Common myeloid progenitor, CD34-positive (primary cell): ENCODE measurements around the gene CCDC80.
"Not testable (repeated sequence)": the region's sequence is repeated elsewhere in the genome, so short reads cannot be mapped to it uniquely, and the experiment has no call there.

ENCODE experiments used
- CTCF ChIA-PET: fragments of 350-600 bp; sonication (Branson Sonifier 250); formaldehyde crosslinking; loops from one replicate; lab custom pipeline; 2021; ENCODE audit warnings: antibody characterized with exemption; lab: Charles Lee
- POLR2A ChIA-PET: fragments of 350-600 bp; sonication (Branson Sonifier 250); formaldehyde crosslinking; loops from one replicate; lab custom pipeline; 2021; ENCODE audit warnings: antibody characterized with exemption; lab: Charles Lee
- DNase-seq, 3 donors: peaks; one replicate each; pipeline versions ENCODE4 v3.0.0 to v3.0.0-alpha.2; 2013
- H3K27ac ChIP-seq, 2 experiments: 1 replicate in 1 of 2; 2 replicates in 1 of 2; pipeline ENCODE4 v1.7.0; 2013; ENCODE audit warnings: inconsistent platforms in 2 of 2, low read length in 2 of 2, mild to moderate bottlenecking in 2 of 2, low read depth in 1 of 2, moderate library complexity in 1 of 2; ENCODE audit not compliant: severe bottlenecking in 2 of 2, insufficient read depth in 1 of 2, poor library complexity in 1 of 2
- H3K27me3 ChIP-seq, 5 experiments: replicated peaks in 2 of 5; 1 replicate in 3 of 5; 2 replicates in 2 of 5; pipeline versions ENCODE4 v1.6.1 to v1.7.0; 2013; ENCODE audit warnings: low read length in 4 of 5, mild to moderate bottlenecking in 2 of 5, moderate library complexity in 2 of 5, inconsistent platforms in 1 of 5; ENCODE audit not compliant: insufficient read depth in 5 of 5, control insufficient read depth in 4 of 5
- H3K36me3 ChIP-seq, 4 experiments: 1 replicate in 2 of 4; 2 replicates in 2 of 4; pipeline versions ENCODE4 v1.6.1 to v1.7.0; 2013; ENCODE audit warnings: low read length in 3 of 4, control low read depth in 1 of 4, mild to moderate bottlenecking in 1 of 4; ENCODE audit not compliant: control insufficient read depth in 4 of 4, insufficient read depth in 4 of 4
- H3K4me1 ChIP-seq, 4 experiments: 1 replicate in 3 of 4; 2 replicates in 1 of 4; pipeline versions ENCODE4 v1.6.1 to v1.7.1; 2013; ENCODE audit warnings: low read length in 3 of 4, mild to moderate bottlenecking in 3 of 4, control low read depth in 1 of 4, inconsistent platforms in 1 of 4, moderate library complexity in 1 of 4; ENCODE audit not compliant: control insufficient read depth in 4 of 4, insufficient read depth in 4 of 4; ENCODE audit errors: control extremely low read depth in 1 of 4
- H3K4me3 ChIP-seq, 7 experiments: 1 replicate in 4 of 7; 2 replicates in 3 of 7; pipeline versions ENCODE4 v1.5.1 to v1.7.0; 2013; ENCODE audit warnings: mild to moderate bottlenecking in 7 of 7, low read length in 6 of 7, moderate library complexity in 6 of 7, inconsistent platforms in 2 of 7, low read depth in 2 of 7, control low read depth in 1 of 7; ENCODE audit not compliant: insufficient read depth in 4 of 7, control insufficient read depth in 1 of 7; ENCODE audit errors: extremely low read depth in 1 of 7
- H3K9me3 ChIP-seq, 5 experiments: 1 replicate in 4 of 5; 2 replicates in 1 of 5; pipeline versions ENCODE4 v1.6.1 to v1.7.1; 2013; ENCODE audit warnings: low read length in 4 of 5, mild to moderate bottlenecking in 2 of 5, inconsistent platforms in 1 of 5, low read depth in 1 of 5, moderate library complexity in 1 of 5; ENCODE audit not compliant: control insufficient read depth in 4 of 5, insufficient read depth in 2 of 5; ENCODE audit errors: control extremely low read depth in 1 of 5
- WGBS: methylation state at CpG from one replicate; pipeline ENCODE4 v1.1.5; 2013; ENCODE audit not compliant: insufficient coverage; 5-methylcytosine and 5-hydroxymethylcytosine counted together

The CCDC80 gene

DNA sequence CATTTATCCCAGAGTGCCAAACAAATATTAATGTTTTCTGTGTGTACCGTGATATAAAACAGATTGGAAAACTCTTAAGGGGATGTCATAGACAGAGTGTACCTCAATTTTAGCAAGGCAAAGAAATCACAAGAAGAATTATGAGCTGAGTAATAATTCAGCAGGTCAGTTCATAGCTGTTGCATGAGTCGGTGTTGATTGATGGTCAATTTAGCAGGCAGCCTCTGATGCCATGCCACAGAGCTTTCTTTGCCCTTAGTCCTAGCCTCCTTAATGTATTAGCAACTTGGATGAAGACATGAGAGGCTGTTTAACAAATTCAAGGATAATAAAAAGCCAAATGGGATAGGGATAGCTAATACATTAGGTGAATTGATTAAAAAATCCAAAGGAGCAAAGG lies 72.3 kb downstream of the CCDC80 start:
- peaks cover 8 to 20% (median 14%) of the 10 kb centered on the region in 4 experiments for H3K36me3 ChIP-seq
- H3K4me3 ChIP-seq, result no peak overlapping the region
- ChIA-PET POLR2A (no interaction called here), CTCF (interaction anchor here (1.0 to 3.2 kb wide), 4 partner anchors 10 to 15 kb away, joined by 4 to 10 read pairs (median 5); no protein-coding TSS in a partner anchor)
- no CpG with 5 or more reads among the region's 2 CpGs for WGBS
- no peaks in the 10 kb centered on the region for H3K27me3 ChIP-seq
- H3K4me1 ChIP-seq, result peaks cover 0 to 19% (median 16%) of the 10 kb centered on the region in 4 experiments
- DNase-seq, result no peak
- no peak overlapping the region for H3K27ac ChIP-seq
- no peaks in the 10 kb centered on the region for H3K9me3 ChIP-seq

DNA sequence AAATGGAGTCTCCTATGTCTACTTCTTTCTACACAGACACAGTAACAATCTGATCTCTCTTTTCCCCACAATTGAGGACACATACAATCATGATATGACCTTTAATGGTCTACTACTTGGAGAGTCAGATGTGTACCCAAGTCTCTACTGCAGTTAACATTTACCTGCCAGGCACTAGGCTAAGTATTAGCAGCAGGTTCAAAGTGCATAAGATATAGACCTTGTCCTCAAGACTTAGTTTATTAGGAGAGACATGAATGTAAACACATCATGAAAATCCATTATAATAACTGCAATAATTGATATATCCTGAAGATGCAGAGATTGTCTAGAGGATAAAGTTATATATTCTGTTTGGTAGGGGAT lies 76.0 kb downstream of the CCDC80 start:
- POLR2A ChIA-PET, result no interaction called here
- Histone ChIP-seq H3K4me1 (peaks cover 3 to 33% (median 26%) of the 10 kb centered on the region in 4 experiments), H3K9me3 (no peaks in the 10 kb centered on the region), H3K27ac (no peak overlapping the region), H3K36me3 (peaks cover 0 to 9% (median 6%) of the 10 kb centered on the region in 4 experiments), H3K27me3 (no peaks in the 10 kb centered on the region), H3K4me3 (no peak overlapping the region)
- CTCF ChIA-PET, result no interaction called here
- no peak for DNase-seq

DNA sequence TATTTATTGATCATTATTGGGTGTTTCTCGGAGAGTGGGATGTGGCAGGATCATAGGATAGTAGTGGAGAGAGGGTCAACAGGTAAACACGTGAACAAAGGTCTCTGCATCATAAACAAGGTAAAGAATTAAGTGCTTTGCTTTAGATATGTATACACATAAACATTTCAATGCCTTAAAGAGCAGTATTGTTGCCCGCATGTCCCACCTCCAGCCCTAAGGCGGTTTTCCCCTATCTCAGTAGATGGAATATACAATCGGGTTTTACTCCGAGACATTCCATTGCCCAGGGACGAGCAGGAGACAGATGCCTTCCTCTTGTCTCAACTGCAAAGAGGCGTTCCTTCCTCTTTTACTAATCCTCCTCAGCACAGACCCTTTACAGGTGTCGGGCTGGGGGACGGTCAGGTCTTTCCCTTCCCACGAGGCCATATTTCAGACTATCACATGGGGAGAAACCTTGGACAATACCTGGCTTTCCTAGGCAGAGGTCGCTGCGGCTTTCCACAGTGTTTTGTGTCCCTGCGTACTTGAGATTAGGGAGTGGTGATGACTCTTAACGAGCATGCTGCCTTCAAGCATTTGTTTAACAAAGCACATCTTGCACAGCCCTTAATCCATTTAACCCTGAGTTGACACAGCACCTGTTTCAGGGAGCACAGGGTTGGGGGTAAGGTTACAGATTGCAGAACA lies 76.5 kb downstream of the CCDC80 start:
- CTCF ChIA-PET, H3K36me3 ChIP-seq, H3K27me3 ChIP-seq, H3K4me3 ChIP-seq, POLR2A ChIA-PET, H3K9me3 ChIP-seq, DNase-seq, H3K27ac ChIP-seq: not testable (repeated sequence)
- H3K4me1 ChIP-seq, result peaks cover 9 to 34% (median 28%) of the 10 kb centered on the region in 4 experiments
- 100% methylated on average over 6 of the region's 15 CpGs for WGBS

GRCh38 chr3:112561734-112562529 lies 79.0 kb downstream of the CCDC80 start, which contains the start of the genes ATG3 and SLC35A5:
Gene ATG3 (minus strand): TSS chr3:112561962. CDS start chr3:112561528, 434 bp downstream.
Gene SLC35A5 (plus strand): TSS chr3:112562045. CDS start chr3:112563404, 1,359 bp downstream.
- Histone ChIP-seq H3K4me3 (peak within 1 kb of the TSS; percentile 86 to 100 (median 95)), H3K27ac (peak within 1 kb of the TSS; percentile 91 to 95), H3K4me1 (peaks cover 12 to 38% (median 31%) of the 10 kb centered on the region in 4 experiments), H3K9me3 (no peaks in the 10 kb centered on the region), H3K36me3 (peaks cover 0 to 10% (median 5%) of the 10 kb centered on the region in 4 experiments), H3K27me3 (no peaks in the 10 kb centered on the region)
- WGBS, result under 1% methylated on average over 53 of the region's 58 CpGs
- ChIA-PET CTCF (interaction anchor here (1.1 to 1.9 kb wide), 4 partner anchors 17 to 227 kb away, joined by 3 to 10 read pairs (median 4); no protein-coding TSS in a partner anchor), POLR2A (interaction anchor here (0.6 kb wide), 2 partner anchors 115 to 1166 kb away, joined by 3 read pairs; no protein-coding TSS in a partner anchor)
- DNase-seq, result peak; percentile 98 to 99 (median 99)

DNA sequence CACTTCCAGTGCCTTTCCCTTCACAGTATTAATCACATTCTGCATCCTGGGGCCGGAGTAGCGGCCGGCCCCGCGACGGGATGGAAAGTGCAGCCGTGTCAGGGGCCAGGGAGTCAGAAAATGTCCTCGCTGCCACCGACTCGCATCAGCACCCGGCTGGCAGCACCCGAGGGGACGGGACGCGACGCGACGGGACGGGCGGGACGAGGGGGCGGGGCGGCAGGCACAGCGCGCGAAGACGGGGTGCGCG lies 79.5 kb downstream of the CCDC80 start:
- Histone ChIP-seq H3K36me3 (peaks cover 0 to 11% (median 5%) of the 10 kb centered on the region in 4 experiments), H3K4me3 (peak overlapping the region; percentile 86 to 100 (median 95)), H3K9me3 (no peaks in the 10 kb centered on the region), H3K27ac (peak overlapping the region; percentile 89 to 95), H3K4me1 (peaks cover 12 to 38% (median 31%) of the 10 kb centered on the region in 4 experiments), H3K27me3 (no peaks in the 10 kb centered on the region)
- ChIA-PET CTCF (interaction anchor here (1.5 to 1.9 kb wide), 2 partner anchors 17 to 20 kb away, joined by 4 to 10 read pairs; no protein-coding TSS in a partner anchor), POLR2A (interaction anchor here (0.6 kb wide), 1 partner anchor 116 kb away, joined by 3 read pairs; no protein-coding TSS in a partner anchor)
- under 1% methylated on average over 29 of the region's 29 CpGs for WGBS
- no peak for DNase-seq

DNA sequence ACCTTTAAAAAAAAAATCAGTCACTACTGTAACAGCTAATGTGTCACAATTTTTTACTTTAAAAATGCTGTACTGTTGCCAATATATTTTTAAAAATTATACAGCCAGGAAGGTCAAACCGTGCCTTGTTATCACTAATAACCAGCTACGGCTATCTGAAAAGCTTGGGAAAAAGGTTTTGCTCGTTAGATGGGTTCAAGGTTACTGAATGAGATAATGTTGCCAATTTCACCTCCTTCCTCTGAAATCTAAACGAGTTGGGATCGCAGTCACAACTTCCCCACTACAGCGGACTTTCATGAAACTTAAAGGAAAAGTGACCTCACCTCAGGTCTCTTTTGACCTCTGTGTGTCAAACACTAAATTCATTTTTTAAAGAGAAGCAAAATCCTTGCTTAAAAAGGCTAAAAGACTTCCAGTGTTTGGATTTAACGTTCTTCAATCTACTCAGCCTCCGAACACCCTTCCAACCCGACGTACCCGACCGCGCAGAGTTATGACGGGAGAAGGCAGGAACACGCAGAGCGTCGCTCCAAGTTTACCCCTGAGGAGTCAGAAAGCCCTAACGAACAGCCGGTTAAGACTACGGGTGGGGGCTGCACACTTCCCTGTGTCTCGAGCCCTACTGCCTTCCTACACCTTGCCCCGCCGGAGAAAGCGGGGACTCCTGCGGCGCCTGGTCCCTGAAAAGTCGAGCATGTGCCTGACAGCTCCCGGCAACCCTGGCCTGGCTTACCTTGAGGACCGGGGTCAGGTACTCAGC lies 80.0 kb downstream of the CCDC80 start:
- CTCF ChIA-PET, result interaction anchor here (0.9 to 1.9 kb wide), 3 partner anchors 13 to 21 kb away, joined by 3 to 4 read pairs (median 4); no protein-coding TSS in a partner anchor
- WGBS, result 1% methylated on average over 19 of the region's 29 CpGs
- POLR2A ChIA-PET, result no interaction called here

More for the DNA sequence above, 80.0 kb downstream of the CCDC80 start:
- peak overlapping the region; percentile 89 to 95 for H3K27ac ChIP-seq
- H3K4me1 ChIP-seq, result peaks cover 13 to 38% (median 31%) of the 10 kb centered on the region in 4 experiments
- peak; percentile 89 to 94 (median 93) for DNase-seq
- H3K9me3 ChIP-seq, result no peaks in the 10 kb centered on the region
- no peaks in the 10 kb centered on the region for H3K27me3 ChIP-seq
- H3K4me3 ChIP-seq, result peak overlapping the region; percentile 86 to 100 (median 95)
- H3K36me3 ChIP-seq, result peaks cover 0 to 9% (median 3%) of the 10 kb centered on the region in 4 experiments
